ENCODE data around the gene PABPN1. TPM values are rescaled to one million over a fixed set of nuclear protein-coding genes. Genes with fewer than 3 reads are reported as not detected.

Gene PABPN1
- total and polyA plus RNA-seq, 2 of the 13 experiments (the other 11 are each of a cell fraction or from before 2014, with no cell fraction given), result 233 to 524 TPM

DNA sequence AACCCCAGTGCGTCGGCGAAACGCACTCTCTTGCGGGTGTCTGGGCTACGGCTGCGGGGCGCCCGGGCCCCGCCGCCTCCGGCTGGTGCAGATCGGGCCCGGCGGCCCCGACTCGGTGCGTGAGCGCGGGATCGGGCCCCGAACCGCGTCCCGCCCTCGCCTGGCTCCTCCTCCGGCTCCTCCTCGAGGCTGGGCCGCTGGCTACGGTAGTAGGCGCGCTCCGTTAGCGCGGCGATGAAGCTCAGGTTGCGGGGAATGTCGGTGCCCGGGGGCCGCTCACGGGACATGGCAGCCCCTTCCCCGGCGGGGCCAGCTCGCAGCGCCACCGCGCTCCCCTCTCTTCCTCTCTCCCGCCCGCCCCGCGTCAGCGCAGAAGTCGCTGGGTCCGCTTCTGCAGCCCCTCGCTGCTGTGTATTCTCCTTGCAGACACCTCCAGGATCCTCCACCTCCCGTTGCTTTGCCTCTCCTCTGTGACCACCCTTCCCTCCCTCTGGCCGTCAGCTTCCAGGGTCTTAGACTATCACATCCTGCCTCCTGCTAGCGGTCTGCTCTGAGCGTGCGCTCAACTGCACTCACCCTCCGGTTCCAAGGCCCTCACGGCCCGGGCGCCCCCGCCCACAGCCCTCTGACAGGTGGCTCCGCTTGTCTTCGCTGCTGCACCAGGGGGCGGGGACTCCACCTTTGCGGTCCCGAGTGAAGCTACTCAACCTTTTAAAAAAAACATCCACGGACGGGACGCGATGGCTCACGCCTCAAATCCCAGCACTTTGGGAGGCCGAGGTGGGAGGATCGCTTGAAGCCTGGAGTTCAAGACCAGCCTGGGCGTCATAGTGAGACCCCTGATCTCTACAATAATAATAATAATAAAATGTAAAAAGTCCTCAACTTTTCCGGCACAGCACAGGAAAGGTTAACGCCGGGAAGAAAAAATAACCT, 18.7 kb upstream of the PABPN1 start, which contains the start of gene PPP1R3E (continued):
- TF ChIP-seq HNRNPH1 (optimal IDR thresholded peaks at IDR 0.05; ENCODE audit: low read depth, low read length), result peak; percentile 84
- TF ChIP-seq ZNF44 (CRISPR knock-in tag; IDR thresholded peaks at IDR 0.05), result peak; percentile 91; the same call in 1 of the 2 replicates
- no peak for TF ChIP-seq HNRNPUL1 (IDR thresholded peaks at IDR 0.05; ENCODE audit: low read depth, low read length)
- TF ChIP-seq, protein P1, sequence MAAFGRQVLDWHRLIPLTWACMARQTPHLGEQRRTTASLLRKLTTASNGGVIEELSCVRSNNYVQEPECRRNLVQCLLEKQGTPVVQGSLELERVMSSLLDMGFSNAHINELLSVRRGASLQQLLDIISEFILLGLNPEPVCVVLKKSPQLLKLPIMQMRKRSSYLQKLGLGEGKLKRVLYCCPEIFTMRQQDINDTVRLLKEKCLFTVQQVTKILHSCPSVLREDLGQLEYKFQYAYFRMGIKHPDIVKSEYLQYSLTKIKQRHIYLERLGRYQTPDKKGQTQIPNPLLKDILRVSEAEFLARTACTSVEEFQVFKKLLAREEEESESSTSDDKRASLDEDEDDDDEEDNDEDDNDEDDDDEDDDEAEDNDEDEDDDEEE (CRISPR knock-in tag; IDR thresholded peaks at IDR 0.05), result no peak; the same call in 1 of the 2 replicates
- TF ChIP-seq NKX3-1 (CRISPR knock-in tag; IDR thresholded peaks at IDR 0.05), result no peak
- no peak for TF ChIP-seq NFIC (IDR thresholded peaks at IDR 0.05; ENCODE audit: low read length)
- TF ChIP-seq TP53 (CRISPR knock-in tag; conservative IDR thresholded peaks at IDR 0.05), result peak; percentile 19; the same call in 1 of the 2 replicates
- no peak for TF ChIP-seq ONECUT2 (CRISPR knock-in tag; IDR thresholded peaks at IDR 0.05)
- no peak for TF ChIP-seq RERE (CRISPR knock-in tag; IDR thresholded peaks at IDR 0.05; ENCODE audit: low read depth)
- TF ChIP-seq ZNF720 (CRISPR knock-in tag; IDR thresholded peaks at IDR 0.05), result peak; percentile 51; the same call in 1 of the 2 replicates
- TF ChIP-seq ELF4 (CRISPR knock-in tag; IDR thresholded peaks at IDR 0.05; ENCODE audit: borderline replicate concordance), result peak; percentile 88
- TF ChIP-seq SMAD1 (CRISPR knock-in tag; IDR thresholded peaks at IDR 0.05; ENCODE audit: borderline replicate concordance, low read depth), result peak; percentile 53
- no peak for TF ChIP-seq NFE2L1 (CRISPR knock-in tag; IDR thresholded peaks at IDR 0.05; ENCODE audit: borderline replicate concordance)
- 0 out of 2 replicates have a peak, but pooled peaks have one; percentile 3 for TF ChIP-seq RAD21 (CRISPR knock-in tag; IDR thresholded peaks at IDR 0.05)
- TF ChIP-seq SNAI1 (CRISPR knock-in tag; IDR thresholded peaks at IDR 0.05; ENCODE audit: borderline replicate concordance), result peak; percentile 95; the same call in 1 of the 2 replicates
- TF ChIP-seq HIC2 (CRISPR knock-in tag; IDR thresholded peaks at IDR 0.05; ENCODE audit: low read depth), result no peak
- TF ChIP-seq, protein P2, sequence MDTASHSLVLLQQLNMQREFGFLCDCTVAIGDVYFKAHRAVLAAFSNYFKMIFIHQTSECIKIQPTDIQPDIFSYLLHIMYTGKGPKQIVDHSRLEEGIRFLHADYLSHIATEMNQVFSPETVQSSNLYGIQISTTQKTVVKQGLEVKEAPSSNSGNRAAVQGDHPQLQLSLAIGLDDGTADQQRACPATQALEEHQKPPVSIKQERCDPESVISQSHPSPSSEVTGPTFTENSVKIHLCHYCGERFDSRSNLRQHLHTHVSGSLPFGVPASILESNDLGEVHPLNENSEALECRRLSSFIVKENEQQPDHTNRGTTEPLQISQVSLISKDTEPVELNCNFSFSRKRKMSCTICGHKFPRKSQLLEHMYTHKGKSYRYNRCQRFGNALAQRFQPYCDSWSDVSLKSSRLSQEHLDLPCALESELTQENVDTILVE (CRISPR knock-in tag; IDR thresholded peaks at IDR 0.05), result peak; percentile 74
